ENCODE measurements around the gene KRTAP10-12. TPM values are rescaled to one million over a fixed set of nuclear protein-coding genes. Genes with fewer than 3 reads are reported as not detected.
A peak's percentile ranks its signal among the peaks of the same experiment; 100 is the strongest.

KRTAP10-12 gene
- total RNA-seq, 6 donors from 2014 or later, result not detected

GRCh38 chr21:44666401-44667320, 30.3 kb upstream of the KRTAP10-12 start, which contains the start of gene KRTAP12-2:
Gene KRTAP12-2, minus strand, starts transcription at chr21:44666927. Its CDS starts 41 bp downstream, at chr21:44666886.
- no peaks in the 10 kb centered on the region for H3K36me3 ChIP-seq
- no peak within 1 kb of the TSS for H3K4me3 ChIP-seq
- H3K9me3 ChIP-seq, result peaks cover 0 to 12% (median 0%) of the 10 kb centered on the region in 4 donors
- no peak within 1 kb of the TSS for H3K27ac ChIP-seq
- H3K27me3 ChIP-seq, result no peaks in the 10 kb centered on the region
- DNase-seq (no peak), ATAC-seq (ENCODE audit: low FRiP score in 2 of 2) (peak in 1 of 2 donors; percentile 41)
- no peaks in the 10 kb centered on the region for H3K4me1 ChIP-seq
- TF ChIP-seq EP300 (IDR thresholded peaks at IDR 0.05) (no peak), CTCF (IDR thresholded peaks at IDR 0.05) (no peak), POLR2A (IDR thresholded peaks at IDR 0.05) (no peak), POLR2AphosphoS5 (IDR thresholded peaks at IDR 0.05) (no peak)
- WGBS, 2 donors, result 50 to 71% methylated on average over 7 to 16 of the region's 19 CpGs

GRCh38 chr21:44667612-44668011, 29.4 kb upstream of the KRTAP10-12 start:
- DNase-seq (no peak), ATAC-seq (ENCODE audit: low FRiP score in 2 of 2) (no peak)
- Histone ChIP-seq H3K27me3 (no peaks in the 10 kb centered on the region), H3K27ac (no peak overlapping the region), H3K4me3 (no peak overlapping the region), H3K9me3 (peaks cover 0 to 19% (median 0%) of the 10 kb centered on the region in 4 donors), H3K36me3 (no peaks in the 10 kb centered on the region), H3K4me1 (no peaks in the 10 kb centered on the region)
- no peak for TF ChIP-seq EP300 (IDR thresholded peaks at IDR 0.05)
- TF ChIP-seq POLR2AphosphoS5 (IDR thresholded peaks at IDR 0.05), result no peak
- TF ChIP-seq POLR2A (IDR thresholded peaks at IDR 0.05), result no peak
- no peak for TF ChIP-seq CTCF (IDR thresholded peaks at IDR 0.05)
- 71 to 83% methylated on average over 1 of the region's 1 CpG for WGBS, 2 donors

- no peak for DNase-seq
- Histone ChIP-seq H3K27me3 (no peaks in the 10 kb centered on the region), H3K4me3 (no peak overlapping the region), H3K27ac (no peak overlapping the region), H3K36me3 (no peaks in the 10 kb centered on the region), H3K9me3 (peaks cover 0 to 19% (median 0%) of the 10 kb centered on the region in 4 donors), H3K4me1 (no peaks in the 10 kb centered on the region)
- 81 to 100% methylated on average over 2 to 3 of the region's 3 CpGs for WGBS, 2 donors
- TF ChIP-seq CTCF (IDR thresholded peaks at IDR 0.05) (no peak), EP300 (IDR thresholded peaks at IDR 0.05) (no peak), POLR2A (IDR thresholded peaks at IDR 0.05) (no peak), POLR2AphosphoS5 (IDR thresholded peaks at IDR 0.05) (no peak)
- ATAC-seq (ENCODE audit: low FRiP score in 2 of 2), result no peak
Measured at GRCh38 chr21:44670642-44671432, 26.1 kb upstream of the KRTAP10-12 start.

- 89 to 96% methylated on average over 1 of the region's 1 CpG for WGBS, 2 donors
- no peak overlapping the region for H3K27ac ChIP-seq
- H3K36me3 ChIP-seq, result no peaks in the 10 kb centered on the region
- ATAC-seq (ENCODE audit: low FRiP score in 2 of 2) (no peak), DNase-seq (no peak)
- no peak overlapping the region for H3K4me3 ChIP-seq
- no peaks in the 10 kb centered on the region for H3K27me3 ChIP-seq
- no peak for TF ChIP-seq POLR2AphosphoS5 (IDR thresholded peaks at IDR 0.05)
- TF ChIP-seq POLR2A (IDR thresholded peaks at IDR 0.05), result no peak
- TF ChIP-seq EP300 (IDR thresholded peaks at IDR 0.05), result no peak
- no peak for TF ChIP-seq CTCF (IDR thresholded peaks at IDR 0.05)
- H3K4me1 ChIP-seq, result no peaks in the 10 kb centered on the region
- H3K9me3 ChIP-seq, result peaks cover 0 to 19% (median 0%) of the 10 kb centered on the region in 4 donors
Measured at GRCh38 chr21:44671911-44672310, 25.1 kb upstream of the KRTAP10-12 start.

Measured in upper lobe of left lung (tissue), 6 donors.